ENCODE data around the gene LRP8. TPM values are rescaled to one million over a fixed set of nuclear protein-coding genes. Genes with fewer than 3 reads are reported as not detected.

The LRP8 gene
- total RNA-seq, 1 donor from 2014 or later: 12.8 TPM

DNA sequence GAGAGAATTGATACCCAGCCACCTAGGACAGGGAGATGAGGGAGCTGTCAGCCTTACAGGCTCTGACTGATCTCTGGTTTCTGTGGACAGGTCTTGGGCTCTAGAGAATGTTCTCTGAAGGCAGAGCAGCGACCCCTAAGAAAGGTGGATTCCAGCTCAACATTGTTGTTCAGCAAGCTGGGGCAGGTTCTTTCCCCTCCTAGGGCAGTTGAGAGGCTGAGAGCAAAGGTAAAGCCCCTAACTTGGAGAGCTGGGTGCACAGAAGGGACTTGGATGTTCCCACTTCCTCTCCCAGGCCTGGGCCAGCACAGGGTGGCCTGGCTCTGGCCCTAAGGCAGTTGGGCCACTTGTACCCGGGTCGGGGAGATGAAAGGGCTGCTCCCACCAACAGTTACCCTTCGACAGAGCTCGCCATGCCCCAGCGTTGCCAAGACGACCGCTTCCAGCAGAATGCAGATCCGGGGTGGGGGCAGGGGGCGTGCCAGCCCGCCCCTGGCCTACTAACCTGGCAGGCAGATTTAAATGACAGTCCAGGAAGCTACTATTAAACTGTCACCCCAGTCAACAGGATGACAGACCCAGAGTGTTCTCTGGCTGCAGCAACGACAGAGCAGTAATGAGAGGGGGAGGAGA lies 31.6 kb downstream of the LRP8 start:
- no peak overlapping the region for H3K9ac ChIP-seq (ENCODE audit: low read length)
- H3K4me2 ChIP-seq (ENCODE audit: low read length): no peak overlapping the region
- Mint-ChIP-seq H3K9me3 (ENCODE audit: unreplicated experiment) (no peaks in the 10 kb centered on the region), H3K36me3 (ENCODE audit: low read depth, unreplicated experiment) (no peaks in the 10 kb centered on the region), H3K27ac (ENCODE audit: unreplicated experiment) (no peak overlapping the region), H3K4me1 (ENCODE audit: low read depth, unreplicated experiment) (peaks cover 15% of the 10 kb centered on the region), H3K27me3 (ENCODE audit: low read depth, unreplicated experiment) (peaks cover 2% of the 10 kb centered on the region), H3K4me3 (ENCODE audit: unreplicated experiment) (no peak overlapping the region)
- peaks cover 22% of the 10 kb centered on the region for H3K4me1 ChIP-seq (ENCODE audit: insufficient read depth, low read length)
- DNase-seq (ENCODE audit: low read depth) (no peak), FAIRE-seq (no peak)
- no peak overlapping the region for H2AFZ ChIP-seq (ENCODE audit: low read depth, low read length)
- no peaks in the 10 kb centered on the region for H3K27me3 ChIP-seq (ENCODE audit: insufficient read depth, low read length)
- TF ChIP-seq, protein P1, sequence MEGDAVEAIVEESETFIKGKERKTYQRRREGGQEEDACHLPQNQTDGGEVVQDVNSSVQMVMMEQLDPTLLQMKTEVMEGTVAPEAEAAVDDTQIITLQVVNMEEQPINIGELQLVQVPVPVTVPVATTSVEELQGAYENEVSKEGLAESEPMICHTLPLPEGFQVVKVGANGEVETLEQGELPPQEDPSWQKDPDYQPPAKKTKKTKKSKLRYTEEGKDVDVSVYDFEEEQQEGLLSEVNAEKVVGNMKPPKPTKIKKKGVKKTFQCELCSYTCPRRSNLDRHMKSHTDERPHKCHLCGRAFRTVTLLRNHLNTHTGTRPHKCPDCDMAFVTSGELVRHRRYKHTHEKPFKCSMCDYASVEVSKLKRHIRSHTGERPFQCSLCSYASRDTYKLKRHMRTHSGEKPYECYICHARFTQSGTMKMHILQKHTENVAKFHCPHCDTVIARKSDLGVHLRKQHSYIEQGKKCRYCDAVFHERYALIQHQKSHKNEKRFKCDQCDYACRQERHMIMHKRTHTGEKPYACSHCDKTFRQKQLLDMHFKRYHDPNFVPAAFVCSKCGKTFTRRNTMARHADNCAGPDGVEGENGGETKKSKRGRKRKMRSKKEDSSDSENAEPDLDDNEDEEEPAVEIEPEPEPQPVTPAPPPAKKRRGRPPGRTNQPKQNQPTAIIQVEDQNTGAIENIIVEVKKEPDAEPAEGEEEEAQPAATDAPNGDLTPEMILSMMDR (IDR thresholded peaks at IDR 0.05; ENCODE audit: insufficient read depth, low read depth, low read length): no peak
- no peak for TF ChIP-seq EZH2 (IDR thresholded peaks at IDR 0.05; ENCODE audit: insufficient read depth, low read length)
- H3K4me3 ChIP-seq (ENCODE audit: insufficient read depth, low read depth, low read length): no peak overlapping the region
- H3K36me3 ChIP-seq (ENCODE audit: insufficient read depth, low read length): no peaks in the 10 kb centered on the region
- no peaks in the 10 kb centered on the region for H3K79me2 ChIP-seq (ENCODE audit: insufficient read depth, low read length)
- no peak overlapping the region for H3K27ac ChIP-seq (ENCODE audit: low read depth, low read length)
- no peaks in the 10 kb centered on the region for H3K9me3 ChIP-seq (ENCODE audit: insufficient read depth, low read depth, low read length)
- peaks cover 71% of the 10 kb centered on the region for H4K20me1 ChIP-seq (ENCODE audit: insufficient read depth, low read length)

DNA sequence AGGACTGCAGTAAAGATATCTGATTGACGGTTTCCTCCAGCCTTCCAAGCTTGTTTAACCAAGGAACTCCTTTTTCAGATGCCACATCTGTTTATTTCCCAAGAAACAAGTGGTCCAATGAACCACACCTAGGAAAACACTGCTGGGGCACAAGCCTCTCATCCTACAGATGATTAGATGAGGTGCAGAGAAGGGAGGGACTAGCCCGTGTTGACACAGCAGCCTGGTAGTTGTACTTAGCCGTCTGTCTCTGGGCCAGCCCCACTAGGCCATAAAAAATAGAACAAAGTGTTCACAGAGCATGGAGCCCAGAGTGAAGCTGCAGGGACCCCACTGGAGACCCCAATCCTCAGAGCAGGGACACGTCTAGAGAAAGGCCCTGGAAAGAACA lies 32.1 kb downstream of the LRP8 start:
- no peaks in the 10 kb centered on the region for H3K36me3 Mint-ChIP-seq (ENCODE audit: low read depth, unreplicated experiment)
- no peak overlapping the region for H3K4me2 ChIP-seq (ENCODE audit: low read length)
- no peaks in the 10 kb centered on the region for H3K9me3 ChIP-seq (ENCODE audit: insufficient read depth, low read depth, low read length)
- FAIRE-seq: no peak
- no peak overlapping the region for H3K4me3 ChIP-seq (ENCODE audit: insufficient read depth, low read depth, low read length)
- peaks cover 15% of the 10 kb centered on the region for H3K4me1 Mint-ChIP-seq (ENCODE audit: low read depth, unreplicated experiment)
- no peak overlapping the region for H3K9ac ChIP-seq (ENCODE audit: low read length)
- peaks cover 2% of the 10 kb centered on the region for H3K27me3 Mint-ChIP-seq (ENCODE audit: low read depth, unreplicated experiment)
- H3K79me2 ChIP-seq (ENCODE audit: insufficient read depth, low read length): no peaks in the 10 kb centered on the region
- no peaks in the 10 kb centered on the region for H3K27me3 ChIP-seq (ENCODE audit: insufficient read depth, low read length)
- H3K27ac ChIP-seq (ENCODE audit: low read depth, low read length): no peak overlapping the region
- no peaks in the 10 kb centered on the region for H3K36me3 ChIP-seq (ENCODE audit: insufficient read depth, low read length)
- no peak overlapping the region for H3K27ac Mint-ChIP-seq (ENCODE audit: unreplicated experiment)
- no peak overlapping the region for H3K4me3 Mint-ChIP-seq (ENCODE audit: unreplicated experiment)
- H3K9me3 Mint-ChIP-seq (ENCODE audit: unreplicated experiment): no peaks in the 10 kb centered on the region
- TF ChIP-seq, protein P1 (IDR thresholded peaks at IDR 0.05; ENCODE audit: insufficient read depth, low read depth, low read length): no peak
- no peak for TF ChIP-seq EZH2 (IDR thresholded peaks at IDR 0.05; ENCODE audit: insufficient read depth, low read length)
- H4K20me1 ChIP-seq (ENCODE audit: insufficient read depth, low read length): peaks cover 66% of the 10 kb centered on the region
- peaks cover 22% of the 10 kb centered on the region for H3K4me1 ChIP-seq (ENCODE audit: insufficient read depth, low read length)
- DNase-seq (ENCODE audit: low read depth): no peak
- no peak overlapping the region for H2AFZ ChIP-seq (ENCODE audit: low read depth, low read length)

DNA sequence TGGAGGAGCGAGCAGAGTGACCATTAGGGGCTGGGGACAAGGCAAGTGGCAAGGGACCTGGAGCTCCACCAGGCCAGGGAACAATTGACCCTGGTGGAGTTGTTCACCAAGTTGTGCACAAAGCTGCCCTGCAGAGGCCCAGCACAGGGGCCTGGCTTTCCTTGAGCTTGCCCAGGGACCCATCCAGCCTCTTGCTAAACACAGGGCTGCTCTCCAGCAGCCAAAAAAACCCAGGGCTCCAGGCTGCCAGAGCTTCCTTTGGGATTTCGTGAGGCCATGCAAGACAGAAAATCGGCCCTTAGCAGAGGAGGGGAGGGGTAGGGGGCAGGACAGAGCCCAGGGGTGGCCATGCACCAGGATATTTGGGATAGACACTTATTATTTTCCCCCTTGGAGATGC lies 32.6 kb downstream of the LRP8 start:
- no peaks in the 10 kb centered on the region for H3K79me2 ChIP-seq (ENCODE audit: insufficient read depth, low read length)
- TF ChIP-seq EZH2 (IDR thresholded peaks at IDR 0.05; ENCODE audit: insufficient read depth, low read length): no peak
- TF ChIP-seq, protein P1 (IDR thresholded peaks at IDR 0.05; ENCODE audit: insufficient read depth, low read depth, low read length): no peak
- peak overlapping the region; percentile 63 for H3K4me2 ChIP-seq (ENCODE audit: low read length)
- DNase-seq (ENCODE audit: low read depth): no peak
- FAIRE-seq: no peak
- H3K36me3 Mint-ChIP-seq (ENCODE audit: low read depth, unreplicated experiment): peaks cover 3% of the 10 kb centered on the region
- no peak overlapping the region for H3K9ac ChIP-seq (ENCODE audit: low read length)
- peaks cover 22% of the 10 kb centered on the region for H3K4me1 ChIP-seq (ENCODE audit: insufficient read depth, low read length)
- H4K20me1 ChIP-seq (ENCODE audit: insufficient read depth, low read length): peaks cover 62% of the 10 kb centered on the region
- H3K27me3 Mint-ChIP-seq (ENCODE audit: low read depth, unreplicated experiment): peaks cover 2% of the 10 kb centered on the region
- no peak overlapping the region for H3K4me3 ChIP-seq (ENCODE audit: insufficient read depth, low read depth, low read length)
- H3K4me3 Mint-ChIP-seq (ENCODE audit: unreplicated experiment): no peak overlapping the region
- peaks cover 15% of the 10 kb centered on the region for H3K4me1 Mint-ChIP-seq (ENCODE audit: low read depth, unreplicated experiment)
- no peaks in the 10 kb centered on the region for H3K27me3 ChIP-seq (ENCODE audit: insufficient read depth, low read length)
- H3K36me3 ChIP-seq (ENCODE audit: insufficient read depth, low read length): no peaks in the 10 kb centered on the region
- H2AFZ ChIP-seq (ENCODE audit: low read depth, low read length): no peak overlapping the region
- no peak overlapping the region for H3K27ac ChIP-seq (ENCODE audit: low read depth, low read length)
- H3K9me3 ChIP-seq (ENCODE audit: insufficient read depth, low read depth, low read length): no peaks in the 10 kb centered on the region
- no peak overlapping the region for H3K27ac Mint-ChIP-seq (ENCODE audit: unreplicated experiment)
- H3K9me3 Mint-ChIP-seq (ENCODE audit: unreplicated experiment): no peaks in the 10 kb centered on the region

Data from astrocyte (in vitro differentiated cells and primary cell).